GM19397 (cell line): ENCODE results near the gene EFCAB13.
"Not testable (repeated sequence)": the region's sequence is repeated elsewhere in the genome, so short reads cannot be mapped to it uniquely, and the experiment has no call there.

Experiments
- ATAC-seq: cut with Tn5 transposase; IDR thresholded peaks from one replicate; pipeline ENCODE4 v1.9.1; 2021; ENCODE audit warnings: mild to moderate bottlenecking, moderate library complexity; ENCODE audit not compliant: unreplicated experiment

EFCAB13 gene

DNA sequence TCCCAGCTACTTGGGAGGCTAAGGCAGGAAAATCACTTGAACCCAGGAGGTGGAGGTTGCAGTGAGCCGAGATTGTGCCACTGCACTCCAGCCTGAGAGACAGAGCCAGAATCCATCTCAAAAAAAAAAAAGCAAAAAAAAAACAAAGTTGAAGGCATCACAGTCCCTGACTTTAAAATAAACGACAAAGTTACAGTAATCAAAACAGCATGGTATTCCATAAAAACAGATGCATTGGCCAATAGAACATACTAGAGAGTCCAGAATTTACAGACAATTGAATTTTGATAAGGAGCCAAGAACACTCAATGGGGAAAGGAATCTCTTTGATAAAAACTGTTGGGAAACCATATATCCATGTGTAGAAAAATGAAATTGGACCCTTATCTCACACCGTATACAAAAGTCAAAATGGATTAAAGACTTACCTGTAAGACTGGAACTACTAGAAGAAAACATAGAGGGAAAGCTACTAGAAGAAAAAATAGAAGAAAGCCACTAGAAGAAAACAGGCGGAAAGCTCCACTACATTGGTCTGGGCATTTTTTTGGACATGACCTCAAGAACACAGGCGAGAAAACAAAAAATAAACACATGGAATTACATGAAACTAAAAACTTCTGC lies 2.8 kb upstream of the EFCAB13 start:
- ATAC-seq: no peak

DNA sequence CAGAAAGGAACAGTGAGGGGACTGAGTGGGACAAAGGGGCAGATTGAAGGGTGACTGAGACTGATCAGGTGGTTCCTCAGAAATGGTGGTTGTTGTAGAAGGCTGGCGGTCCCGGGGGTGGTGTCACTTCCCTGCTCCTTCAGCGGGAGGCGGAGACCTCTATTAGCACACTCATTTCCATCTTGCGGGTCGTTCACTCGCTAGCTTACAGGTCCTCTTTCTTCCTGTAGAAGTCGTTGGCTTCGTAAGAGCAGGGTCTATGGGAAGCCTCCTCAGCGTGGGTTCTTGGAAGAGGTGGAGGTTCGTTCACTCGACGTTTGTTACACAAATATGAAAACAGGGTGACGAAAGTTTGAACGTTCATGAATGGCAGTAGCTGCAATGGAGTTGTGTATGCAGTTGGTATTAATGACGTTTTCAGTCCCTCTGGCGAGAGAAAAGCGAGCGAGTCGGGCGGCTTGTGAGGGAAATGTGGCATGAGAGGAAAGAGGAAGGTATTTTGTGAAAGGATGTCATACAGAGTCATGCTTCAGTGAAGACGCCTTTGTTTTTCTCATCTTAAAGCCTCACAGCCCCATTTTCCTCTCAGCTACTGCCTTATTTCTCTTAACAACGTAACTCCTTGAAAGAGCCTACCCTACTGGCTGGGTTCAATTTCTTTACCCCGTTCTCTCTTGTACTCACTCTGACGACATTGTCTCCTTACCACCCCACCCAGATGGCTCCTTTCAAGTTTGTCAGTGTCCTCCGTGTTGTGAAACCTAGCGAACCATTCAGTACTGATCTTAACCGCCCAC lies 667 bp downstream of the EFCAB13 start:
- ATAC-seq: peak; percentile 29

DNA sequence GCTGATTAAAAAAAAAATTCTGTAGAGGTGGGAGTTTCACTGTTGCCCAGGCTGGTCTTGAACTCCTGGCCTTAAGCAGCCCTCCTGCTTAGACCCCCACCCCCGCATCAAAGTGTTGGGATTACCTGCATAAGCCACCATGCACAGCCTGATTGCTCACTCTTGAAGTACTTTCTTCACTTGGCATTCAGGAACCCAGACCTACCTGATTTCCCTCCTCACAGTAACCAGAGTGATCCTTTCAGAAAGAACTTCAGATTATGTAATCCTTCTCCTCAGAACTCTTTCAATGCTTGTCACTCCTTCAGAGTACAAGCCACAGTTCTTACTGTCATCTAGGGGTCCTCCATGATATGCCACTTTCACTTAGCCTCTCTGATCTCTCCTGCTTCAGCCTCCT lies 1.4 kb downstream of the EFCAB13 start:
- no peak for ATAC-seq

DNA sequence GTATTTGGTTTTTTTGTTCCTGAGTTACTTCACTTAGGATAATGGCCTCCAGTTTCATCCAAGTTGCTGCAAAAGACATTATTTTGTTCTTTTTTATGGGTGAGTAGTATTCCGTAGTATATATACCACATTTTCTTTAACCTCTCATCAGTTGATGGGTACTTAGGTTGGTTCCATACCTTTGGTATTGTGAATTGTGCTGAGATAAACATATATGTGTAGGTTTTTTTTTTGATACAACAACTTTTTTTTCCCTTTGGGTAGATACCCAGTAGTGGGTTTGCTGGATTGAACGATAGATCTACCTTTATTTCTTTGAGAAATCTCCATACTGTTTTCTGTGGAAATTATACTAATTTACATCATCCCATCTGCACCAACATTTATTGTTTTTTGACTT lies 6.8 kb downstream of the EFCAB13 start:
- no peak for ATAC-seq

DNA sequence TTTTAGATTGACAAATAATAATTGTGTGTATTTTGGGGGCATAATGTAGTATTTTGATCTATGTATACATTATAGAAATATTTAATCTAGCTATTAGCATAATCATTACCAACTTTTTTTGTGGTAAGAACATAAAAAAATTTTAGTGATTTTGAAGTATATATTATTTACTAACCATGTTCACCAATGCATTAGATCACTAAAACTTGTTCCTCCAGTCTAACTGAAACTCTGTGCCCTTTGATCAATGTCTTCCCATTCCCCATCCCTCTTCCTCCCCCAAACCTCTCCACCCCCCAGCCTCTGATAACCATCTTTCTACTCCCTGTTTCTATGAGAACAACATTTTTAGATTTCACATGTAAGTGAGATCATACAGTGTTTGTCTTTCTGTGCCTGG lies 8.5 kb downstream of the EFCAB13 start:
- no peak for ATAC-seq

DNA sequence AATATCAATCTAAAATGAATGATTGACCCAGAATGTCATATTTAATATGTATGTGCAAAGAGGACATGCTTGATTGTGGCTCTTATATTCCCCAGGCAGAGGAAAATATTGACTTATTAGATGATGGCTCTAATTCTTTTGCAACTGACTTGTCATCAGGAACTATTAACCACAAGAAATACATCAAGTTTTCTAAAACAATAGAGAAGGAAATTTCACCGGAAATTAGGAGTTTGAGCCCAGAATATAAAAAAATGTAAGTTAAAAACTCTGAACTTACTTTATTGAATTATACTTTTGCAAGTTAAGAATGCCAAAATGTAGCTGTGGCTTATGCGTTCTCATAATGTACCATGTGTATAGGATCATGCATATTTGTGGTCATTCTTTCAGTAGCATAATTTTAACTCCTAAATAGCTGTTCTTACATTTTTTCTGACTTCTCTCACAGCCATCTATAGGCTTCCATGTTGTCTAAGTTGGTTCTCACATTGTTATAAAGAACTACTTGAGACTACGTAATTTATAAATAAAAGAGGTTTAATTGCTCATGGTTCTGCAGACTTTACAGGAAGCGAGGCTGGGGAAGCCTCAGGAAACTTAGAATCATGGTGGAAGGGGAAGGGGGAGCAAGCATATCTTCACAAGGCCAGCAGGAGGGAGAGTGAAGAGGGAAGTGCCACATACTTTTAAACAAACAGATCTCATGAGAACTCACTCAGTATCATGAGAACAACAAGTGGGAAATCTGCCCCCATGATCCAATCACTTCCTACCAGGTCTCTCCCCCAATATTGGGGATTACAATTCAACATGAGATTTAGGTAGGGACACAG lies 11.6 kb downstream of the EFCAB13 start:
- ATAC-seq: no peak

DNA sequence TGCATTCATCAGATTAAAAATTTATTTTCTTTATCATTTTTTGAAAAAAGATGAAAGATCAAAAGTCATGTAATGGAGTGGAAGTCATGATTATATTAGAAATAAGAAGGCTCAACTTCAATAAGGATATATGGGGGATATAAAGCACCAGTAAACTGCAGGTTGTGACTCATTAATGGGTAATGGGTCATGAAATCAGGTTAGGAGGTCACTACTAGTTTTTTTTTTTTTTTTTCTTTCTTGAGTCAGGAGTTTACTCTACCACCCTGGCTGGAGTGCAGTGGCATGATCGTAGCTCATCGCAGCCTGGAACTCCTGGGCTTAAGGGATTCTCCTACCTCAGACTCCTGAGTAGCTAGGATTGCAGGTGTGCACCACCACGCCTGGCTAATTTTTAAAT lies 14.3 kb downstream of the EFCAB13 start:
- no peak for ATAC-seq

DNA sequence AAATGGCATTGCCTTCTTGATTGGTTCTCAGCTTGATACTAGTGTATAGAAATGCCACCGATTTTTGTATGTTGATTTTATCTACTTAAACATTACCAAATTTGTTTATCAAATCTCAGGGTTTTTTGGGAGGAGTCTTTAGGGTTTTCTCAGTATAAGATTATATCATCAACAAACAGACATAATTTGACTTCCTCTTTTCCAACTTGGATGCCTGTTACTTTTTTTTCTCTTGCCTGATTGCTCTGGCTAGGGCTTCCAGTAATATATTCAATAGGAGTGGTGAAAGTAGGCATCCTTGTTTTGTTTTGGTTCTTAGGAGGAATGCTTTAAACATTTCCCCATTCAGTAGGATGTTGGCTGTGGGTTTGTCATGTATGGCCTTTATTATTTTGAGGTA lies 29.1 kb downstream of the EFCAB13 start:
- no peak for ATAC-seq

DNA sequence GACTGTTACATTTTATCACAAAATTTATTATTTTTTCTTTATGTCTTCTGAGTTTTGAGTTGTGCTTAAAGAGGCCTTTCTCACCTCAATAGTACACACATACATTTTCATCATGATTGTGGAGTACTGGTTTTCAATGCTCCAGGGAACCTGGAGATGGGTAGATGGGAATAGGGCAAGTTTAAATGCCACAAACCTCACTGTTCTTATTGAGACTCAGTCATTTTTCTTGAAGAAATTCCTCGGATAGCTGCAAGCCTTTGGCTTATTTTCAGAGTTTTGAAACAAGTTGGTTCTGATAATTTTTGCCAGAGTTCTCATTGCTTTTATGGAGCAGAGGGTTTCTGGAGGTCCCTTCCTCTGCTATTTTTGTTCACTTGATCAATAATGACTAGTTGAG lies 34.9 kb downstream of the EFCAB13 start:
- no peak for ATAC-seq

DNA sequence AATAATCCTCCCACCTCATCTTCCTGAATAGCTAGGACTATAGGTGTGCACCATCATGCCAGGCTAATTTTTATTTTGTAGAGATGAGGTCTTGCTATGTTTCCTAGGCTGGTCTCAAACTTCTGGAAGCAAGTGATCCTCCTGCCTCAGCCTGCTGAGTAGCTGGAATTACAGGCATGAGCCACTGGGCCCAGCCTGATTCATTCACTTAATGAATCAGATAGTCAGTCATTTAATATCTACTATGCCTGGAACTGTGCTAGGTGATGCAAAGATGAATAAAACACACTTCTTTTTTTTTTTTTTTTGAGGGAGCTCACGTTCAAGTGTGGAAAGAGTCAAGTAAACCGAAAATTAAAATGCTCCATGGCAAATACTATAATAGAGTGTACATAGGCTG lies 39.4 kb downstream of the EFCAB13 start:
- ATAC-seq: no peak

DNA sequence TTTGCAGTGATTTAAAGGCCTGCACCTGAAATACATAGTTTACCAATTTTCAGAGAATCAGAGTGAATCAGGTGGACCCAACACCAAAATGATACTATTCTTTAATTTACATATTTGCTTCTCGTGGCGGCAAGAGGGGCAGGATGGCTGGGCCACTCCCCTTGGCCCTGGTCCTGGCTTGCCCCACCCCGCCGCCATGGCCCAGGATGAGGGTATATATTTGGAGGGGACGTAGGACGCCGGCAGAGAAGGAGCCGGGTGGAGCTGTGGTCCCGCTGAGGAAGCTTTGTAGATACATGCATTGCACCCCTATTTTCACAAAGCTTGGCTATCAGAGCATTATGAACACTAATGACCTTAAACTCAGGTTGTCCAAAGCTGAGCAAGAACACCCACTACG lies 43.5 kb downstream of the EFCAB13 start:
- ATAC-seq: no peak

DNA sequence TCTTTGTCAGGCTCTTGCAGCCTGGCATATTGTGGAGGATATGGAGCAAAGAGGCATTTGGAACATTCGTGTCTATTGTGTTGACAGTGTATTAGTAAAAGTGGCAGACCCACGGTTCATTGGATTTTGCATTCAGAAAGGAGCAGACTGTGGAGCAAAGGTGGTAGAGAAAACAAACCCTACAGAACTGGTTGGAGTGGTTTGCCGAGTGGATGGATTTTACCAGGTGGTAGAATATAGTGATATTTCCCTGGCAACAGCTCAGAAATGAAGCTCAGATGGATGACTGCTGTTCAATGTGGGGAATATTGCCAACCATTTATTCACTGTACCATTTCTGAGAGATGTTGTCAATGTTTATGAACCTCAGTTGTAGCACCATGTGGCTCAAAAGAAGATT lies 44.5 kb downstream of the EFCAB13 start:
- no peak for ATAC-seq

DNA sequence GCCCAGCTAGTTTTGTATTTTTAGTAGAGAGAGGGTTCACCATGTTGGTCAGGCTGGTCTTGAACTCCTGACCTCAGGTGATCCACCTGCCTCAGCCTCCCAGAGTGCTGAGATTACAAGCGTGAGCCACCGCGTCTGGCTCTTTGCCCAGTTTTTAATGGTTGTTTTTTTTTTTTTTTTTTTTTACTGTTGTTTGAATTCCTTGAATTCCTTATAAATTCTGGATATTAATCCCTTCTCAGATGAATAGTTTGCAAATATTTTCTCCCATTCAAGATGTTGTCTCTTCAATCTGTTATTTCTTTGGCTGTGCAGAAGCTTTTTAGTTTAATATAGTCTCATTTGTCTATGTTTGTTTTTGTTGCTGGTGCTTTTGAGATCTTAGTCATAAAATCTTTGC lies 47.1 kb downstream of the EFCAB13 start:
- not testable (repeated sequence) for ATAC-seq

DNA sequence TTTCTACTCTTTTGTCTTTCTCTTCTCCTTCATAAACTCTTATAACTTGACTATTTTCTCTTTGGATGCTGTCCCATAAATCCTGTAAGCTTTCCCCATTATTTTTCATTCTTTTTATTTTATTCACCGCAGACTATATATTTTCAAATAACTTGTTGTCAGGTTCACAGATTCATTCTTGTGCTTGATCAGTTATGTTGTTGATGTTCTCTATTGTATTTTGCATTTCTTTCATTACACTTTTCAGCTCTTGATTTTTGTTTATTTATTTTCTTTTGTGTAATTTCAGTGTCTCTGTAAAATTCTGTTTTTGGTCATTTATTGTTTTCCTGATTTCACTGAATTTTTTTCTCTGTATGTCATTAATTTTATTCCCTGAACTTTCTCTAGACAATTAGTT lies 49.2 kb downstream of the EFCAB13 start:
- ATAC-seq: no peak

DNA sequence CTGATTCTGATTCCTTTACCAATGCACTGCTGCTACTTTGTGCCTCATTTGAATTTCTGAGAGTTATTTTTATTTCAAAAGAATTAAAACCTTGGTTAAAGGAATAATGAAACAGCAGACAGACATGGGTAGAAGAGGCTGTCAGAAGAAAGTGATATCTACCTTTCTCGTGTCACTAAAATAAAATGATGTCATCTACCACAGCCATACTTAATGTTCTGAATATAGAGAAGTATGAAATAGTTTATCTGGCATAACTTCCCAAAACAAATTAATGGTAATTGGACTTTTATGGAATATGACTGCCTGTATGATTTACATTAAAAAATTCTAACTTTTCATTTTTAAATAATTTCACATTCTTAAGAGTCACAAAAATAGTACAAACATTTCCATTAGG lies 52.5 kb downstream of the EFCAB13 start:
- ATAC-seq: no peak

DNA sequence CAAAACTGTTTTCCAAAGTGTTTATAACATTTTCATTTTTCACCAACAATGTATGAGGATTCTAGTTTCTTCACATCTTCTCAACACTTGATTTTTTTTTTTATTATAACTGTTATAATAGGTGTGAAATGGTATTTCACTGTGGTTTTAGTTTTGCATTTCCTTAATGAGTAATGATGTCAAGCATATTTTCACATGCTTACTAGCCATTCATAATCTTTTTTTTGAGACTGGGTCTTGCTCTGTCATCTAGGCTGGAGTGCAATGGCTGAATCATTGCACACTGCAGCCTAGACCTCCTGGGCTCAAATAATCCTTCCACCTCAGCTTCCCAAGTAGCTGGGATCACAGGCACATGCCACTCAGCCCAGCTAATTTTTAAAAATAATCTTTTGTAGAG lies 65.1 kb downstream of the EFCAB13 start:
- ATAC-seq: no peak

DNA sequence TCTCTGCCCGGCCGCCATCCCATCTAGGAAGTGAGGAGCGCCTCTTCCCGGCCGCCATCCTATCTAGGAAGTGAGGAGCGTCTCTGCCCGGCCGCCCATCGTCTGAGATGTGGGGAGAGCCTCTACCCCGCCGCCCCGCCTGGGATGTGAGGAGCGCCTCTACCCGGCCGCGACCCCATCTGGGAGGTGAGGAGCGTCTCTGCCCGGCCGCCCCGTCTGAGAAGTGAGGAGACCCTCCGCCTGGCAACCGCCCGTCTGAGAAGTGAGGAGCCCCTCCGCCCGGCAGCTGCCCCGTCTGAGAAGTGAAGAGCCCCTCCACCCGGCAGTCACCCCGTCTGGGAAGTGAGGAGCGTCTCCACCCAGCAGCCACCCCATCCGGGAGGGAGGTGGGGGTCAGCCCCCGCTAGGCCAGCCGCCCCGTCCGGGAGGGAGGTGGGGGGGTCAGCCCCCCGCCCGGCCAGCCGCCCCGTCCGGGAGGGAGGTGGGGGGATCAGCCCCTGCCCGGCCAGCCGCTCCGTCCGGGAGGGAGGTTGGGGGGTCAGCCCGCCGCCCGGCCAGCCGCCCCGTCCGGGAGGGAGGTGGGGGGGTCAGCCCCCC lies 73.9 kb downstream of the EFCAB13 start:
- not testable (repeated sequence) for ATAC-seq

DNA sequence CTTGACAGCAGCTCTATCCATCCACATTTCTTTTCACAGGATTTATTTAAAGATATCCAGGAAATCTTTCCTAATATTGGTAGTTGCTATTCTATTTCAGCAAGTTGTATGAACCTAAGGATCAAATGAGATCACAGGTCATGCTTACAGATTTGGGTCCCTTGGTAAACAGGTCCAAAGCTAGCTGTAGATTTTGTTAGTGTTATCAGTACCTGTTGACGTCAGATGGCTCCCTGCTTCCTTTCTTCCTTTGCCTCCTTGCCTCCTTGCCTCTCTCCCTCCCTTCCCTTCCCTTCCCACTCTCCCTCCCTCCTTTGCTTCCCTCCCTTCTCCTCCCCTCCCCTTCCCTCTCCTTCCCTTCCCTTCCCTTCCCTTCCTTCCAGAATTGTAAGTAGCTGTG lies 76.6 kb downstream of the EFCAB13 start:
- ATAC-seq: no peak

DNA sequence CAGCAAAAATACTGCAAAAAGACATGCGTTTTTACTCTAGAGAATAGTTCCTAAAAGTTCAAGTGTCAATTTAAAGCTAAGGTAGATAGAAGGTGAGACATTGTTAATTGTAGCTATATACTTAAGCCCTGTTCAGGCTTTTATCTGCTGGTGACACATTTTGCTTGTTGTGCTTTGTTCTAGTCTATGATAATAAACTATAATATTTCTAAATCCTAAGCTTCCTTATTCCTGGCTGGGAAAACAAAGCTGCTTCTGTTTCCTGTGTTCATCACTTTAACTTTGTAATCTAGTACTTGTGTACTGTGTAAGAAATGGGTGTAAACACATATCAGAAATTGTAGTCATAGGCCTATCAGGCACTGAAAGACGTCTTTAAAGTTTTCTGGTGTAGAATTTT lies 77.3 kb downstream of the EFCAB13 start:
- ATAC-seq: no peak

DNA sequence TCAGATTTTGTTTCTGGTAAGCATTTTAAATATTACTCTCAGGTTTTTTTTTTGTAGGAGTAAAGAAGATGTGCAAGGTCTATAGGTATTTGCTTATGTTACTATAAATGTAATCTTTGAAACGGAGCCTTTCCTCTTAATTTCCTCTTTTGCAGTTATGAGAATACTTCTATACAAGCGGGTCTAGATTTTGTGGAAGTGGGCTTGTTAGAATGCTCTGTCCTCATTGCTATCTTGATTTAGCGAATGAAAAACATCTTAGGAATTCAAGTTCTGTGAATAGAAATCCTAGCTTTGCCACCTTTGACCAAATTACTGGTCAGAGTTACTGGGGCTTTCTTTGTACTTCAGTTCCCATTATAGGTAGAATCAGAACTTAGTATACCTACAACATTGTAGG lies 80.3 kb downstream of the EFCAB13 start:
- no peak for ATAC-seq

DNA sequence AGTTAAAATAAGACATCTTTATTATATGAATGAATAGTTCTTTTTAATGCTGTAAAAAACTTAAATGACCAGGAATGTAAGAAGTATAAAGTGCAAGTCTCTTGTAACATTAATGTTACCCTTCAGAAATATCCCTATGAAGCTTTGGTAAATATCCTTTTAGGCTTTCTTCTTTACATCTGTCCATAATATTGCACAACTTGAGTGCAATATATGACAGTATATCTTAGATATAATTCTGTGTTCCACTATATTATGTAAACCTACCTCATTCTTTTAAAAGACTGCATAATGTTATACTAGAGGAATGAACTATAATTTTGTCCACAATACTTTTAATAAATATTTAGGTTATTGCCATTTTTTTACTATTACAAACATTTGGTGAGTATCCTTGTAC lies 81.1 kb downstream of the EFCAB13 start:
- no peak for ATAC-seq

DNA sequence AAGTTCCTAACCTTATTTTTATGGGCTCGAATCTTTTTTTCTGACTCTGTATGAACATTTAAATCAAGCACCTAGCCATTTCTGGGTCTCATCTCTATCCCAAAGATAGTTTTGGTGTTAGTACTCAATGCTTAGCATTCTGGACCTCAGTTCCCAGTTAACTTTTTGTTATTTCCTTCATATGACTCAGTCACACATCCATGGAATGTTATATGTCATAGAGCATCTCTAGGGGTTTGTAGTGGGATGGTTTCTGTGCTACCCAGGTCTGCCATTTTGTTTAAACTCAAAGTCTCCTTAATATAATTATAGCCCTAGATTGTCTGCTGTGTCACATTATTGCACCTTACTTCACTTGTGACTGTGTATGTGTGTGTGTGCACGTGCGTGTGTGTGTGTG lies 90.1 kb downstream of the EFCAB13 start:
- ATAC-seq: no peak
